Mesothelial cell of epicardium (in vitro differentiated cells): ENCODE data around the gene WNK2. TPM values are rescaled to one million over a fixed set of nuclear protein-coding genes. Genes with fewer than 3 reads are reported as not detected.

Experiments
- DNase-seq, 2 experiments: peaks; one replicate each; pipeline ENCODE4 v3.0.0; 2021; ENCODE audit warnings: low spot score in 2 of 2; ENCODE audit not compliant: unreplicated experiment in 2 of 2
- H3K27ac Mint-ChIP-seq: 2 replicates; pipeline ENCODE4 v1.8.0; 2021; ENCODE audit warnings: mixed read lengths
- H3K27me3 Mint-ChIP-seq: 2 replicates; pipeline ENCODE4 v1.8.0; 2021; ENCODE audit warnings: low read depth, mixed read lengths
- H3K36me3 Mint-ChIP-seq: 2 replicates; pipeline ENCODE4 v1.8.0; 2021; ENCODE audit warnings: mixed read lengths
- H3K4me1 Mint-ChIP-seq: 2 replicates; pipeline ENCODE4 v1.8.0; 2021; ENCODE audit warnings: mixed read lengths
- H3K4me3 Mint-ChIP-seq: 2 replicates; pipeline ENCODE4 v1.8.0; 2021; ENCODE audit warnings: mild to moderate bottlenecking, moderate library complexity, mixed read lengths
- H3K9me3 Mint-ChIP-seq: 2 replicates; pipeline ENCODE4 v1.8.0; 2021; ENCODE audit warnings: mixed read lengths
- CTCF ChIP-seq: fragments of 200-600 bp; sonication (generic); IDR thresholded peaks from one replicate; pipeline ENCODE4 v1.5.0; 2021; ENCODE audit warnings: antibody characterized with exemption; ENCODE audit not compliant: unreplicated experiment
- total RNA-seq: library from RNA; stranded (reverse); gene quantifications from 3 replicates; pipeline ENCODE4 v1.2.1, GENCODE V29; 2021

WNK2 gene
- total RNA-seq, 1 donor from 2014 or later, result 66.0 TPM

- Mint-ChIP-seq H3K36me3 (peaks cover 2% of the 10 kb centered on the region), H3K27me3 (peaks cover 9% of the 10 kb centered on the region), H3K9me3 (no peaks in the 10 kb centered on the region), H3K4me3 (no peak overlapping the region), H3K27ac (no peak overlapping the region), H3K4me1 (peaks cover 4% of the 10 kb centered on the region)
- no peak for DNase-seq
- no peak for TF ChIP-seq CTCF
These were observed 133.0 kb downstream of the WNK2 start for GRCh38 chr9:93316726-93317494.

GRCh38 chr9:93317495-93318094 is 133.7 kb downstream of the WNK2 start:
- no peak for TF ChIP-seq CTCF
- Mint-ChIP-seq H3K4me1 (peaks cover 4% of the 10 kb centered on the region), H3K4me3 (no peak overlapping the region), H3K36me3 (peaks cover 2% of the 10 kb centered on the region), H3K27me3 (peaks cover 9% of the 10 kb centered on the region), H3K27ac (no peak overlapping the region), H3K9me3 (no peaks in the 10 kb centered on the region)
- no peak for DNase-seq

GRCh38 chr9:93318480-93318879 is 134.5 kb downstream of the WNK2 start:
- H3K4me1 Mint-ChIP-seq, result no peaks in the 10 kb centered on the region
- no peak overlapping the region for H3K27ac Mint-ChIP-seq
- DNase-seq, result no peak
- no peaks in the 10 kb centered on the region for H3K36me3 Mint-ChIP-seq
- H3K4me3 Mint-ChIP-seq, result no peak overlapping the region
- no peaks in the 10 kb centered on the region for H3K9me3 Mint-ChIP-seq
- H3K27me3 Mint-ChIP-seq, result peaks cover 9% of the 10 kb centered on the region
- TF ChIP-seq CTCF, result no peak

- Mint-ChIP-seq H3K4me3 (no peak overlapping the region), H3K36me3 (no peaks in the 10 kb centered on the region), H3K27me3 (peaks cover 9% of the 10 kb centered on the region), H3K9me3 (no peaks in the 10 kb centered on the region), H3K4me1 (no peaks in the 10 kb centered on the region), H3K27ac (no peak overlapping the region)
- no peak for TF ChIP-seq CTCF
- DNase-seq, result no peak
These were observed 135.5 kb downstream of the WNK2 start for GRCh38 chr9:93319301-93319991.

GRCh38 chr9:93319992-93320500 is 136.1 kb downstream of the WNK2 start:
- TF ChIP-seq CTCF, result no peak
- no peak overlapping the region for H3K27ac Mint-ChIP-seq
- H3K27me3 Mint-ChIP-seq, result peaks cover 10% of the 10 kb centered on the region
- H3K4me3 Mint-ChIP-seq, result no peak overlapping the region
- H3K36me3 Mint-ChIP-seq, result no peaks in the 10 kb centered on the region
- no peaks in the 10 kb centered on the region for H3K4me1 Mint-ChIP-seq
- DNase-seq, result no peak
- H3K9me3 Mint-ChIP-seq, result no peaks in the 10 kb centered on the region
